Hepatocyte (in vitro differentiated cells): ENCODE data around the gene LRRC40. TPM values are rescaled to one million over a fixed set of nuclear protein-coding genes. Genes with fewer than 3 reads are reported as not detected.

ENCODE experiments used
- DNase-seq: peaks from one replicate; pipeline ENCODE4 v3.0.0-alpha.2; 2016; ENCODE audit warnings: low spot score
- H2AFZ ChIP-seq: fragments of 200-600 bp; sonication (generic); 2 replicates; pipeline ENCODE4 v1.6.0; 2016; ENCODE audit warnings: antibody characterized with exemption, mild to moderate bottlenecking
- H3K27ac ChIP-seq: fragments of 200-600 bp; sonication (generic); 2 replicates; pipeline ENCODE4 v1.5.1; 2016; ENCODE audit warnings: mild to moderate bottlenecking
- H3K27me3 ChIP-seq: fragments of 200-600 bp; sonication (generic); 2 replicates; pipeline ENCODE4 v1.6.1; 2016
- H3K36me3 ChIP-seq: fragments of 200-600 bp; sonication (generic); replicated peaks from 2 replicates; pipeline ENCODE4 v1.5.1; 2016; ENCODE audit warnings: low read depth; ENCODE audit not compliant: insufficient read depth
- H3K4me1 ChIP-seq: fragments of 200-600 bp; sonication (generic); 2 replicates; pipeline ENCODE4 v1.5.1; 2016; ENCODE audit warnings: mild to moderate bottlenecking, moderate library complexity; ENCODE audit not compliant: insufficient read depth
- H3K4me2 ChIP-seq: fragments of 200-600 bp; sonication (generic); 2 replicates; pipeline ENCODE4 v1.6.0; 2016
- H3K4me3 ChIP-seq: fragments of 200-600 bp; sonication (generic); 2 replicates; pipeline ENCODE4 v1.5.1; 2016; ENCODE audit warnings: mild to moderate bottlenecking
- H3K79me2 ChIP-seq: fragments of 200-600 bp; sonication (generic); 2 replicates; pipeline ENCODE4 v1.6.0; 2017; ENCODE audit warnings: mild to moderate bottlenecking
- H3K9me2 ChIP-seq: fragments of 200-600 bp; sonication (generic); replicated peaks from 2 replicates; pipeline ENCODE4 v1.6.0; 2017; ENCODE audit warnings: mild to moderate bottlenecking; ENCODE audit not compliant: insufficient read depth
- H3K9me3 ChIP-seq: fragments of 200-600 bp; sonication (generic); 2 replicates; pipeline ENCODE4 v1.5.1; 2016; ENCODE audit warnings: low read depth, mild to moderate bottlenecking
- H4K20me1 ChIP-seq: fragments of 200-600 bp; sonication (generic); 2 replicates; pipeline ENCODE4 v1.6.0; 2016; ENCODE audit warnings: mild to moderate bottlenecking; ENCODE audit not compliant: insufficient read depth, poor library complexity, severe bottlenecking
- CTCF ChIP-seq: fragments of 200-600 bp; sonication (generic); IDR thresholded peaks from 2 replicates; pipeline ENCODE4 v1.5.1; 2016; ENCODE audit warnings: antibody characterized with exemption, mild to moderate bottlenecking; ENCODE audit not compliant: poor library complexity
- EZH2 ChIP-seq: fragments of 200-600 bp; sonication (generic); IDR thresholded peaks from 2 replicates; pipeline ENCODE4 v1.6.1; 2016; ENCODE audit warnings: antibody characterized with exemption, mild to moderate bottlenecking, borderline replicate concordance
- EZH2phosphoT487 ChIP-seq: fragments of 200-600 bp; sonication (generic); IDR thresholded peaks from one replicate; pipeline ENCODE4 v1.6.1; 2018; ENCODE audit warnings: antibody characterized with exemption, mild to moderate bottlenecking, low read depth, moderate library complexity; ENCODE audit not compliant: unreplicated experiment, severe bottlenecking
- WGBS: methylation state at CpG from one replicate; pipeline ENCODE4 v1.1.6; 2016; ENCODE audit warnings: low lambda C conversion rate; ENCODE audit errors: missing lambda C conversion rate; 5-methylcytosine and 5-hydroxymethylcytosine counted together
- polyA plus RNA-seq: library from polyadenylated mRNA; unstranded; fragments of >200 nt; fragmentation: Nextera tagmentation; extraction: Ambion mirVana; gene quantifications from 2 replicates; pipeline ENCODE4 v1.2.1, GENCODE V29; 2016
- total RNA-seq: library from RNA; depleted of rRNA; stranded (reverse); fragments of >200 nt; gene quantifications from 2 replicates; pipeline ENCODE4 v1.2.3, GENCODE V29; 2014

The LRRC40 gene
- total and polyA plus RNA-seq, 2 experiments from 2014 or later, result 9.7 to 24.4 TPM

GRCh38 chr1:70164350-70164749 is 41.0 kb downstream of the LRRC40 start:
- Histone ChIP-seq H3K4me2 (no peak overlapping the region), H3K79me2 (no peaks in the 10 kb centered on the region), H3K4me3 (no peak overlapping the region), H2AFZ (no peak overlapping the region), H3K27me3 (no peaks in the 10 kb centered on the region), H3K36me3 (no peaks in the 10 kb centered on the region), H3K27ac (no peak overlapping the region), H3K4me1 (no peaks in the 10 kb centered on the region), H3K9me3 (no peaks in the 10 kb centered on the region), H3K9me2 (no peaks in the 10 kb centered on the region), H4K20me1 (no peaks in the 10 kb centered on the region)
- TF ChIP-seq EZH2phosphoT487 (no peak), CTCF (no peak), EZH2 (no peak)
- WGBS, result 95% methylated on average over 4 of the region's 4 CpGs
- DNase-seq, result no peak

GRCh38 chr1:70156529-70157120 is 48.8 kb downstream of the LRRC40 start:
- no peaks in the 10 kb centered on the region for H3K9me2 ChIP-seq
- no peaks in the 10 kb centered on the region for H3K79me2 ChIP-seq
- no peak overlapping the region for H3K27ac ChIP-seq
- no peak overlapping the region for H2AFZ ChIP-seq
- H3K9me3 ChIP-seq, result no peaks in the 10 kb centered on the region
- no peak for DNase-seq
- H3K4me1 ChIP-seq, result no peaks in the 10 kb centered on the region
- TF ChIP-seq EZH2phosphoT487, result no peak
- no peak for TF ChIP-seq EZH2
- TF ChIP-seq CTCF, result no peak
- H4K20me1 ChIP-seq, result no peaks in the 10 kb centered on the region
- H3K4me3 ChIP-seq, result no peak overlapping the region
- H3K4me2 ChIP-seq, result no peak overlapping the region
- 92% methylated on average over 5 of the region's 5 CpGs for WGBS
- no peaks in the 10 kb centered on the region for H3K27me3 ChIP-seq
- no peaks in the 10 kb centered on the region for H3K36me3 ChIP-seq

- no peaks in the 10 kb centered on the region for H4K20me1 ChIP-seq
- no peaks in the 10 kb centered on the region for H3K36me3 ChIP-seq
- H3K27ac ChIP-seq, result no peak overlapping the region
- TF ChIP-seq EZH2 (no peak), CTCF (no peak), EZH2phosphoT487 (no peak)
- over 99% methylated on average over 3 of the region's 3 CpGs for WGBS
- H3K79me2 ChIP-seq, result no peaks in the 10 kb centered on the region
- no peaks in the 10 kb centered on the region for H3K9me3 ChIP-seq
- H3K9me2 ChIP-seq, result no peaks in the 10 kb centered on the region
- no peaks in the 10 kb centered on the region for H3K27me3 ChIP-seq
- no peak overlapping the region for H2AFZ ChIP-seq
- no peaks in the 10 kb centered on the region for H3K4me1 ChIP-seq
- DNase-seq, result no peak
- H3K4me2 ChIP-seq, result no peak overlapping the region
- no peak overlapping the region for H3K4me3 ChIP-seq
Observed at GRCh38 chr1:70153739-70154138, 51.6 kb downstream of the LRRC40 start.

- Histone ChIP-seq H4K20me1 (no peaks in the 10 kb centered on the region), H3K27ac (no peak overlapping the region), H3K27me3 (no peaks in the 10 kb centered on the region), H2AFZ (no peak overlapping the region), H3K4me2 (no peak overlapping the region), H3K4me3 (no peak overlapping the region), H3K9me3 (no peaks in the 10 kb centered on the region), H3K36me3 (no peaks in the 10 kb centered on the region), H3K79me2 (no peaks in the 10 kb centered on the region), H3K4me1 (no peaks in the 10 kb centered on the region), H3K9me2 (no peaks in the 10 kb centered on the region)
- no peak for DNase-seq
- WGBS, result 79% methylated on average over 1 of the region's 1 CpG
- no peak for TF ChIP-seq CTCF
- no peak for TF ChIP-seq EZH2phosphoT487
- TF ChIP-seq EZH2, result no peak
Observed at GRCh38 chr1:70150444-70150843, 54.9 kb downstream of the LRRC40 start.
